Body of pancreas (tissue), 4 donors: ENCODE measurements around the gene LRRC15. TPM values are rescaled to one million over a fixed set of nuclear protein-coding genes. Genes with fewer than 3 reads are reported as not detected.

Experiments used
- ATAC-seq: fragments of 150-250 bp; one replicate; pipeline ENCODE4 v1.9.1; 2016
- DNase-seq, 4 donors: peaks; one replicate each; pipeline ENCODE4 v3.0.0-alpha.2; 2019
- H3K27ac ChIP-seq, 4 donors: fragments of 200-600 bp; sonication (generic); 1 replicate in 3 of 4; 2 replicates in 1 of 4; pipeline versions ENCODE4 v1.5.1 to v1.6.1; 2016 to 2019; ENCODE audit warnings: mild to moderate bottlenecking in 1 of 4, mixed read lengths in 1 of 4, moderate library complexity in 1 of 4
- H3K27me3 ChIP-seq, 2 donors: fragments of 200-600 bp; sonication (generic); one replicate each; pipeline ENCODE4 v1.6.0; 2016; ENCODE audit warnings: mild to moderate bottlenecking in 1 of 2
- H3K36me3 ChIP-seq, 2 donors: fragments of 200-600 bp; sonication (generic); replicated peaks in 1 of 2; 2 replicates each; pipeline ENCODE4 v1.5.1; 2016; ENCODE audit warnings: low read depth in 2 of 2; ENCODE audit not compliant: insufficient read depth in 1 of 2
- H3K4me1 ChIP-seq: fragments of 200-600 bp; sonication (generic); one replicate; pipeline ENCODE4 v1.6.0; 2016
- H3K4me3 ChIP-seq, 2 donors: fragments of 200-600 bp; sonication (generic); 1 replicate in 1 of 2; 2 replicates in 1 of 2; pipeline ENCODE4 v1.5.1; 2016 to 2019
- H3K9me3 ChIP-seq, 3 donors: fragments of 200-600 bp; sonication (generic); 1 replicate in 2 of 3; 2 replicates in 1 of 3; pipeline ENCODE4 v1.5.1; 2016
- POLR2A ChIP-seq, 3 donors: fragments of 450-650 bp; IDR thresholded peaks; one replicate each; pipeline ENCODE4 v1.6.1; 2016; ENCODE audit warnings: antibody characterized with exemption in 3 of 3, mild to moderate bottlenecking in 2 of 3
- WGBS, 2 donors: methylation state at CpG; one replicate each; pipeline ENCODE4 v1.1.5; 2017; 5-methylcytosine and 5-hydroxymethylcytosine counted together
- intact Hi-C: fragments of 100-400 bp; cut with DNase I; formaldehyde crosslinking; loops from one replicate; pipeline ENCODE4 v1.15.1; 2023
- total RNA-seq, 2 donors: library from RNA; depleted of rRNA; stranded (reverse); fragments of >200 nt; gene quantifications; one replicate each; pipeline ENCODE4 v1.1.0, GENCODE V29; 2016
- TF ChIP-seq, protein P1 (sequence below), 7 experiments: fragments of 450-650 bp in 4 of 7; fragments of 200-600 bp in 3 of 7; sonication (generic) in 3 of 7; IDR thresholded peaks; one replicate each; pipeline ENCODE4 v1.5.1; 2016 to 2019; ENCODE audit warnings: antibody characterized with exemption in 7 of 7

LRRC15 gene
- total RNA-seq, 2 donors from 2014 or later: 0.26 TPM; not detected in 1

DNA sequence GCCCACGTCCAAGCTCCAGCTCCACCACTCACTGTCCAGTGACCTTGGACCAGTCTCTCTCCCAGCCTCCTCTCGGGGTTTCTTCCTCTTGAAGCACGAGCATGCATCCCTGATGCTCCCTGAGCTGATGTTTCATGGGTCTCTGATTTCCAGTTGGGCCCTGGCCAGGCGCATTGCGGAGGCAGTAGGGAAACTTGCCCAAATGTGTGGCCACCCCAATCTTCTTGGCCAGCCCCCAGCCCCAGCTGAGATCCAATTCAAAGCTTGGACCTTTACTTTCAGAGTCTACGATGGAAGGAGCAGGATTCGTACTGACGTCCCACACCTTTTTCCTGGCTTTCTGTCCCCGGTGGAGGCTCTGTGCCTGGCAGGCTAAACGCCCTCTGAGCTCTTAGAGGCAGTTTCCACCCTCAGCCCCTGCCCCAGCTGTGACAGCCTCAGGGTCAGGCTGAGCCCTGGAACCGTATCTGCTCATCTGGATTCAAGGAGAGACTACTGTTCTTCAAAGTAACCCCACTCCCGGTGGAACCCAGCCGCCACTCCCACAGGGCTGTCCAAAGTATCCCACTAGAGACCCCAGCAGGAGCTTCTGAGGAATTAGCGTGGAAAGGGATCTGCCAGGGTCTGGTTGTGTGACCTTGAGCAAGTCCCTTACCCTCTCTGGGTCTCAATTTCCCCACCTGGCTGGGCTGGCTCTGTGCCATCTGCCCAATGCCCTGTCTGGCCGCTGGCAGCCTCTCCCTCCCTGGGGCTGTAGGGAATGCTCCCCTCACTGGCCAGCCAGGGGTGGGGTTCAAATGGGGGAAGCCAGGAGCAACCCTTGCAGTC lies 55.8 kb downstream of the LRRC15 start:
- Histone ChIP-seq H3K27me3 (no peaks in the 10 kb centered on the region), H3K4me3 (no peak overlapping the region), H3K9me3 (no peaks in the 10 kb centered on the region), H3K36me3 (no peaks in the 10 kb centered on the region), H3K4me1 (peaks cover 30% of the 10 kb centered on the region), H3K27ac (no peak overlapping the region)
- TF ChIP-seq, protein P1, sequence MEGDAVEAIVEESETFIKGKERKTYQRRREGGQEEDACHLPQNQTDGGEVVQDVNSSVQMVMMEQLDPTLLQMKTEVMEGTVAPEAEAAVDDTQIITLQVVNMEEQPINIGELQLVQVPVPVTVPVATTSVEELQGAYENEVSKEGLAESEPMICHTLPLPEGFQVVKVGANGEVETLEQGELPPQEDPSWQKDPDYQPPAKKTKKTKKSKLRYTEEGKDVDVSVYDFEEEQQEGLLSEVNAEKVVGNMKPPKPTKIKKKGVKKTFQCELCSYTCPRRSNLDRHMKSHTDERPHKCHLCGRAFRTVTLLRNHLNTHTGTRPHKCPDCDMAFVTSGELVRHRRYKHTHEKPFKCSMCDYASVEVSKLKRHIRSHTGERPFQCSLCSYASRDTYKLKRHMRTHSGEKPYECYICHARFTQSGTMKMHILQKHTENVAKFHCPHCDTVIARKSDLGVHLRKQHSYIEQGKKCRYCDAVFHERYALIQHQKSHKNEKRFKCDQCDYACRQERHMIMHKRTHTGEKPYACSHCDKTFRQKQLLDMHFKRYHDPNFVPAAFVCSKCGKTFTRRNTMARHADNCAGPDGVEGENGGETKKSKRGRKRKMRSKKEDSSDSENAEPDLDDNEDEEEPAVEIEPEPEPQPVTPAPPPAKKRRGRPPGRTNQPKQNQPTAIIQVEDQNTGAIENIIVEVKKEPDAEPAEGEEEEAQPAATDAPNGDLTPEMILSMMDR (IDR thresholded peaks at IDR 0.05): no peak
- TF ChIP-seq POLR2A (IDR thresholded peaks at IDR 0.05): no peak
- 49 to 54% methylated on average over 5 to 15 of the region's 15 CpGs for WGBS, 2 donors
- intact Hi-C loops: loop anchor here (5.0 kb wide), 1 partner anchor 526 kb away; no protein-coding TSS in a partner anchor
- ATAC-seq (no peak), DNase-seq (peak in 2 of 4 donors; percentile 44 to 51)

DNA sequence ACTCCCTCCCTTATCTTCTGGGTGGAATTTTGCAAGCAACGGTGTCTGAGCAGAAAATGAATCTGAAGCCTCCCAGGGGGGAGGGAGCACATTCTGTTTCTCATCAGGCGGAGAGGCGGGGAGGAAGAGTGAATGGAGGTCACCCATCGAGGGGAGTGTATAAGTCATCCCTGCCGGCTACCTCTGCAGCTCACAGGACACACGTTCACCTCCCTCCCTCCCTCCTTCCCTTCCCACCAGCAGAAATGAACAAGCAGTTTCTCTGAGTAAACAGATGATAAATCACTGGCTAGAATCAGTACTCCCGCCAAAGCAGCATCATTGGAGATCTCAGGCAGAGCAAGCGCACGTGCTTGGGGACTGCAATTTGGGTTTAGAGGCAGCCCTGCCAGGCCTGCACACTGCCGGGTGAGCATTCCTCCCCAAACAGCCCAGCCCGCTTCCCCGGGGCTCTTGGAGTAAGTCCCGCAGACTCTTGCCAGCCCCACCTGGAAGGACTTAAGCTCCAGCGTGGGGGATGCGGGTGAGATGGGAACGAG lies 56.7 kb downstream of the LRRC15 start:
- Histone ChIP-seq H3K27me3 (no peaks in the 10 kb centered on the region), H3K9me3 (no peaks in the 10 kb centered on the region), H3K36me3 (no peaks in the 10 kb centered on the region), H3K27ac (peak overlapping the region in 2 of 4 donors; percentile 36 to 56), H3K4me1 (peaks cover 36% of the 10 kb centered on the region), H3K4me3 (no peak overlapping the region)
- TF ChIP-seq, protein P1 (IDR thresholded peaks at IDR 0.05): no peak
- TF ChIP-seq POLR2A (IDR thresholded peaks at IDR 0.05): no peak
- ATAC-seq (peak; percentile 22), DNase-seq (peak in 2 of 4 donors; percentile 42 to 58)
- WGBS, 2 donors: 31 to 58% methylated on average over 11 to 16 of the region's 16 CpGs
- intact Hi-C loops: loop anchor here (5.0 kb wide), 1 partner anchor 526 kb away; no protein-coding TSS in a partner anchor

DNA sequence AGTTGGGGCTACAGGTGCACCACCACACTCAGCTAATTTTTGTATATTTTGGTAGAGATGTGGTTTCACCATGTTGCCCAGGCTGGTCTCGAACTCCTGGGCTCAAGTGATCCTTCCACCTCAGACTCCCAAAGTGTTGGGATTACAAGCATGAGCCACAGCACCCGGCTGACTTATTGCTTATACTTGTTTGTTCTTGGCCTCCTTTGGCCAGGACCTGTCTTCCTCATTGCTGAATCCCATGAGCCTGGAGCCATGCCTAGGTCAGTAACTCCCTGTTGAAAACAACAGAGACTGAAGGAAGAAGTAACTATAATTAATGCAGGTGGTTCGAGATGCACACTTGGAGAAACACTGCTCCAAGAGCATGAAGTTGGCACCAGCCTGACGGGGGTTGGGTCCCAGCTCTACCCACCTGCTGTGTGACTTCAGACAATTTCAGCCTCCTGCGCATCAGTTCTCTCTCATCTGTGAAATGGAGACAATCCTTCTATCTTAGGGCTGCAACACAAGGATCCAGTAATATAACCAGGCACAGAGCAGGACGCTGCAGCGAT lies 57.3 kb downstream of the LRRC15 start:
- DNase-seq: no peak
- Histone ChIP-seq H3K27me3 (no peaks in the 10 kb centered on the region), H3K36me3 (no peaks in the 10 kb centered on the region), H3K4me3 (no peak overlapping the region), H3K9me3 (no peaks in the 10 kb centered on the region), H3K4me1 (peaks cover 36% of the 10 kb centered on the region), H3K27ac (peak overlapping the region in 1 of 4 donors; percentile 36)
- no peak for ATAC-seq
- intact Hi-C loops: loop anchor here (5.0 kb wide), 1 partner anchor 525 kb away; no protein-coding TSS in a partner anchor
- TF ChIP-seq POLR2A (IDR thresholded peaks at IDR 0.05): no peak
- TF ChIP-seq, protein P1 (IDR thresholded peaks at IDR 0.05): no peak
- 66 to 67% methylated on average over 7 of the region's 7 CpGs for WGBS, 2 donors

DNA sequence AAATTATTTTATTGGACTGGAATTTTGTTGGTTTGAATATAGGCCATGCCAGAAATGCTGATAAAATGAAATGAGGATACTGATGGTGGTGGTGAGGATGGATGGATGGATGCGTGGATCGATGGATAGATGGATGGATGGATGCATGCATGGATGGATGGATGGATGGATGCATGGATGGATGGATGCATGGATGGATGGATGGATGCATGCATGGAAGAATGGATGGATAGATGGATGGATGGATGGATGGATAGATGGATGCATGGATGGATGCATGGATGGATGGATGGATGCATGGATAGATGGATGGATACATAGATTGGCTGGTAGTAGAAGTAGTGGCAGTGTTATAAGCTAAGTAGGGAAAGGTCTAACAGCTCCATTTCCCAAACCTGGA lies 58.5 kb downstream of the LRRC15 start:
- Histone ChIP-seq H3K27ac (no peak overlapping the region), H3K36me3 (no peaks in the 10 kb centered on the region), H3K27me3 (no peaks in the 10 kb centered on the region), H3K4me3 (no peak overlapping the region), H3K9me3 (no peaks in the 10 kb centered on the region), H3K4me1 (peaks cover 34% of the 10 kb centered on the region)
- intact Hi-C loops: loop anchor here (5.0 kb wide), 1 partner anchor 524 kb away; no protein-coding TSS in a partner anchor
- no peak for DNase-seq
- no peak for ATAC-seq
- TF ChIP-seq, protein P1 (IDR thresholded peaks at IDR 0.05): no peak
- no peak for TF ChIP-seq POLR2A (IDR thresholded peaks at IDR 0.05)
- WGBS, 2 donors: 87 to 92% methylated on average over 2 of the region's 2 CpGs
